ENCODE measurements around the gene RFTN1. TPM values are rescaled to one million over a fixed set of nuclear protein-coding genes. Genes with fewer than 3 reads are reported as not detected.

Gene RFTN1
- total and polyA plus RNA-seq, 12 donors, result 8.3 to 35.7 (median 17.4) TPM

DNA sequence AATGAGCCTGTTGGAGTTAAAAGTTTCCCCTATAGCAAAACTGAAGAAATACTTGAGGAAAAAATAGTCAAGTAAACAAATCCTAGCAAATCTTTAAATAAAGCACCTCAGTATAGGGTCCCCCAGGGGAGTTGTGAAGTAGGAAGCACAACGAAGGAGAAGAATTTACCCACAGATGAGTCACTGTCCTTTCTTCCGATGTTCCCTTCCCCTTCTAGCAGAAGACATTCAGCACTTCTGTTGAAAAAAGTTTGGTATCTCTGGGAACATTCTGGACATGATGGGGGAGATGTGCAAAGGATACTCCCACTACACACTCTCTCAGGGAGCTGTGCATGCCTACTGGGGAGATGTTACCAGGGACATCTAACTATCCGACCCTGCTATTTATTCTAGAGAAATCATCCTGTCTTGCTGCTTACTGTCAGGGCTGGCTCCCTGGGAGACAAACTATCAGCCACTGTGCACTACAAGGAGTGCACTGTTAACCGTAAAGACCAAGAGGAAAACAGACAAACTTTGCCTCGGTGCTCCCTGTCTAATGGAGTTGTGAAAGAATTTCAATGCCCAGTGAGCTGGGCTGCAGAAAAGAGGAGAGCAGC, 93.8 kb downstream of the RFTN1 start:
- H3K9me3 ChIP-seq (replicated peaks in 1 of 3), result no peaks in the 10 kb centered on the region
- no peak for DNase-seq
- peak overlapping the region in 2 of 5 donors; percentile 34 to 63 for H3K27ac ChIP-seq
- 38 to 43% (median 41%) methylated on average over 5 of the region's 5 CpGs for WGBS, 4 donors
- TF ChIP-seq POLR2A (IDR thresholded peaks at IDR 0.05), result no peak
- TF ChIP-seq, protein P1, sequence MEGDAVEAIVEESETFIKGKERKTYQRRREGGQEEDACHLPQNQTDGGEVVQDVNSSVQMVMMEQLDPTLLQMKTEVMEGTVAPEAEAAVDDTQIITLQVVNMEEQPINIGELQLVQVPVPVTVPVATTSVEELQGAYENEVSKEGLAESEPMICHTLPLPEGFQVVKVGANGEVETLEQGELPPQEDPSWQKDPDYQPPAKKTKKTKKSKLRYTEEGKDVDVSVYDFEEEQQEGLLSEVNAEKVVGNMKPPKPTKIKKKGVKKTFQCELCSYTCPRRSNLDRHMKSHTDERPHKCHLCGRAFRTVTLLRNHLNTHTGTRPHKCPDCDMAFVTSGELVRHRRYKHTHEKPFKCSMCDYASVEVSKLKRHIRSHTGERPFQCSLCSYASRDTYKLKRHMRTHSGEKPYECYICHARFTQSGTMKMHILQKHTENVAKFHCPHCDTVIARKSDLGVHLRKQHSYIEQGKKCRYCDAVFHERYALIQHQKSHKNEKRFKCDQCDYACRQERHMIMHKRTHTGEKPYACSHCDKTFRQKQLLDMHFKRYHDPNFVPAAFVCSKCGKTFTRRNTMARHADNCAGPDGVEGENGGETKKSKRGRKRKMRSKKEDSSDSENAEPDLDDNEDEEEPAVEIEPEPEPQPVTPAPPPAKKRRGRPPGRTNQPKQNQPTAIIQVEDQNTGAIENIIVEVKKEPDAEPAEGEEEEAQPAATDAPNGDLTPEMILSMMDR (IDR thresholded peaks at IDR 0.05), result no peak
- H3K27me3 ChIP-seq, result no peaks in the 10 kb centered on the region
- H3K4me3 ChIP-seq, result no peak overlapping the region
- no peaks in the 10 kb centered on the region for H3K4me1 ChIP-seq (replicated peaks in 1 of 2)
- no peaks in the 10 kb centered on the region for H3K36me3 ChIP-seq (replicated peaks in 1 of 2)
- intact Hi-C loops (cut with DNase I), result no loop called here

DNA sequence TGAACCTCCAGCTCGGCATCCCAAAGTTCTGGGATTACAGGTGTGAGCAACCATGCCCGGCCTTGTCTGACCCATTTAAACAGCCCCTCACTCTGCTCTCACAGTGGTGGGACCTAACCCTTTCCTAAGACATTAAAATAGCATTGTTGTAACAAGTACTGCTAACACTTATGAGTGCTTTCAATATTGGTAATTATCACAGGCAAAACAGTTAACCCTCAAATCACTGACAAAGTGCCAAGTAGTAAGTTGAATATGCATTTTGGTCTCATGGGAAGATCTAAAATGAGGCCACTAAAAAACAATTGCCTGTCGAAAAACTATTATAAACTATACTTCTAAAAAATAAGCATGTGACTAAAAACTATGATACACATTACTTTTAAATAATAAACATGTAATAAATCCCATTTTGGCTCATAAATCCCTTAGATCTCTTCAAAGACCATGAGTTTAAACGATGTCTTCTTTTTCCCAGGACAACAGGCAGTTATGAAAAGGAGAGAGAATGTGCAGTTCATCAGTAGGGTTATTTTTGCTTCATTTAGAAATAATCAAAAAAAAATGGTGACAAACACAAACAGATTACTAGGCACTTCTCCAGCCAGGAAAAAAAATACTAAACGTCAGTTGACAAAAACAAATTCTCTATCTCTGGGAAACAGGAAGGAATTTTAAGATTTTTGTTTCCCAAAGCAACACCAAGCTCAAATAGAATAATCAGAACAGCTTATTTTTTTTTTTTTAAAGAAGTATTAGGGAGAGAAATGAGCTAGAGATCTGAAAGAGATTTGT, 95.4 kb downstream of the RFTN1 start:
- H3K27me3 ChIP-seq, result no peaks in the 10 kb centered on the region
- WGBS, 4 donors, result 61 to 69% (median 67%) methylated on average over 5 of the region's 5 CpGs

DNA sequence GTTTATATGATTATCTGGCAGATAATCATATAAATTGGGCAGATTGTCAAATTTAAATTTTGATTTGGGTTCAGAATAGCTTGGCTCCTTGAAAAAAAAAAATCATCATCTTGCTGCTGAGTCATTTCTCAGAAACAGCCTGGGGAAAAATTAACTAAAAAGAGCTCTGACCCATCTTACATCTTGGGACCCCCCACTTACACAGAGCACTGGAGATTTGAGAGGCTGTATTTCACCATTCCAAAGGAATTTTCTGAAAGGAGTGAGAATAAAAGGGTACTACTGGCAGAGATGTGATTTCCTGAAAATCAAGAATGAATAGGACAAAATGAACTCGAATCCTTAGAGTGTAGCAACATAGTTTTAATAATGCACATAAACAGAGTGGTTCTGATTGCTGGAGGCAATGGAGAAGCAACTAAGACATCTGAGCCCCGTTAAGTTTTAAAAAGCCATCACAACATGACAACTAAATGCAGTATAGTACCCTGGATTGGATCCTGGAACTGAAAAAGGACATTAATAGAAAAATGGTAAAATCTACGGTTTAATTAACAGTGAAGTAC, 97.5 kb downstream of the RFTN1 start:
- H3K27me3 ChIP-seq, result no peaks in the 10 kb centered on the region
- 72 to 81% (median 80%) methylated on average over 3 of the region's 3 CpGs for WGBS, 4 donors
- no peak overlapping the region for H3K4me3 ChIP-seq
- no peak overlapping the region for H3K27ac ChIP-seq
- H3K36me3 ChIP-seq (replicated peaks in 1 of 2), result no peaks in the 10 kb centered on the region
- TF ChIP-seq, protein P1 (IDR thresholded peaks at IDR 0.05), result no peak
- no peak for TF ChIP-seq POLR2A (IDR thresholded peaks at IDR 0.05)
- no peak for DNase-seq
- no peaks in the 10 kb centered on the region for H3K4me1 ChIP-seq (replicated peaks in 1 of 2)
- no peaks in the 10 kb centered on the region for H3K9me3 ChIP-seq (replicated peaks in 1 of 3)
- intact Hi-C loops (cut with DNase I), result no loop called here

More for the DNA sequence above, 95.4 kb downstream of the RFTN1 start:
- H3K9me3 ChIP-seq (replicated peaks in 1 of 3), result no peaks in the 10 kb centered on the region
- DNase-seq, result no peak
- TF ChIP-seq POLR2A (IDR thresholded peaks at IDR 0.05), result no peak
- TF ChIP-seq, protein P1 (IDR thresholded peaks at IDR 0.05), result no peak
- no peaks in the 10 kb centered on the region for H3K4me1 ChIP-seq (replicated peaks in 1 of 2)
- peak overlapping the region in 2 of 5 donors; percentile 34 to 53 for H3K27ac ChIP-seq
- no peaks in the 10 kb centered on the region for H3K36me3 ChIP-seq (replicated peaks in 1 of 2)
- intact Hi-C loops (cut with DNase I), result no loop called here
- H3K4me3 ChIP-seq, result no peak overlapping the region

DNA sequence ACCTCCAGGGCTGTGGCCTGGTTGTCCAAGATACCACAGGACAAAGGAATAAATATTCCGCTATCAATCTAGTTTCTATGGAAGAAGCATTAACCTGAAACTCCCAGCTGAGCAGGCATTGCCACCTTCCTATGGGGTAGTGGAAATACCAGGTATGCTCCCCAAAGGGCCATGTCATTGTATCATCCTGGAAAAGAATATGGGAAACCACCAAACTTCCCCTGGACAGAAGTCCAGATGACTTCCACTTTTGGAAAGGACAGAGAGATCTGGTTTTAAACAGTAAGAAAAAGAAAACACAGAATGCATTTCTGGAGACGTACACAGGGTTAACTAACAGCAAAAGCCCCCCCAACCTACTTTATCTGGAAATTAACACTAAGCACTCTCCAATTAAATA, 100.2 kb downstream of the RFTN1 start:
- no peak overlapping the region for H3K4me3 ChIP-seq
- TF ChIP-seq, protein P1 (IDR thresholded peaks at IDR 0.05), result no peak
- no peak for TF ChIP-seq POLR2A (IDR thresholded peaks at IDR 0.05)
- no peaks in the 10 kb centered on the region for H3K4me1 ChIP-seq (replicated peaks in 1 of 2)
- H3K27ac ChIP-seq, result no peak overlapping the region
- WGBS, 4 donors, result 73 to 90% (median 85%) methylated on average over 2 of the region's 2 CpGs
- no peak for DNase-seq
- H3K36me3 ChIP-seq (replicated peaks in 1 of 2), result no peaks in the 10 kb centered on the region
- H3K27me3 ChIP-seq, result no peaks in the 10 kb centered on the region
- intact Hi-C loops (cut with DNase I), result no loop called here
- H3K9me3 ChIP-seq (replicated peaks in 1 of 3), result no peaks in the 10 kb centered on the region
